WERI-Rb-1 (cell line): ENCODE measurements around the gene NAE1.
"Not testable (repeated sequence)": the region's sequence is repeated elsewhere in the genome, so short reads cannot be mapped to it uniquely, and the experiment has no call there.

ENCODE experiments used
- DNase-seq: peaks from one replicate; pipeline ENCODE4 v3.0.0-alpha.2; 2020
- H3K27ac ChIP-seq: fragments of 250-450 bp; sonication (Bioruptor Pico); 2 replicates; pipeline ENCODE4 v1.5.1; 2020; ENCODE audit warnings: mild to moderate bottlenecking, moderate library complexity
- H3K27me3 ChIP-seq: fragments of 250-450 bp; sonication (Bioruptor Pico); 2 replicates; pipeline ENCODE4 v1.5.1; 2021; ENCODE audit warnings: mild to moderate bottlenecking, low read depth, moderate library complexity; ENCODE audit not compliant: insufficient read depth, severe bottlenecking
- H3K36me3 ChIP-seq: fragments of 250-450 bp; sonication (Bioruptor Pico); 2 replicates; pipeline ENCODE4 v1.5.1; 2020; ENCODE audit warnings: mild to moderate bottlenecking, moderate library complexity
- H3K4me3 ChIP-seq: 2 replicates; pipeline ENCODE4 v1.5.1; 2011; ENCODE audit warnings: low read depth, mild to moderate bottlenecking, control low read depth, low read length
- H3K9me3 ChIP-seq: fragments of 250-450 bp; sonication (Bioruptor Pico); 2 replicates; pipeline ENCODE4 v1.5.1; 2021; ENCODE audit warnings: mild to moderate bottlenecking, moderate library complexity; ENCODE audit not compliant: severe bottlenecking
- TF ChIP-seq, protein P1 (sequence below): IDR thresholded peaks from 2 replicates; pipeline ENCODE4 v1.5.1; 2011; ENCODE audit warnings: low read depth, mild to moderate bottlenecking, control low read depth, inconsistent platforms, low read length

NAE1 gene

DNA sequence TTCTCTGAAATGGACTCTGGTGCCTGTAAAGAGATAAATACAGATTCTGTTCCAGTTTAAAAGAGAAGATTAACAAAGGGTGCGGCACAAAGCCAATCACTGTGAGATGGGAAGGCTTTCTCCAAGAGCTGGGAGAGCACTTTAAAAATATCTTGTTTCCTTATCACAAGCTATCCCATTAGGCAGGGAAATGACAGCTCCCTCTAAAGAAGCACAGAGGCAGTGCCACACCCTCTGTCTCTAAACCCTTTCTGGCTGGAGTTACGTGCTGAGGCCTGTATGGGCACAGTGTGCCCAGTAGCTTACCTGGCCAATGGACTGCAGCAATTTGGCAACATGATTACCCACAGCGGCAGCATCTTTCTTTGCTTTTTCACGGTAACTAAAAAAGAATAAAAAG is 20.4 kb downstream of the NAE1 start:
- no peaks in the 10 kb centered on the region for H3K27me3 ChIP-seq
- H3K9me3 ChIP-seq, result no peaks in the 10 kb centered on the region
- TF ChIP-seq, protein P1, sequence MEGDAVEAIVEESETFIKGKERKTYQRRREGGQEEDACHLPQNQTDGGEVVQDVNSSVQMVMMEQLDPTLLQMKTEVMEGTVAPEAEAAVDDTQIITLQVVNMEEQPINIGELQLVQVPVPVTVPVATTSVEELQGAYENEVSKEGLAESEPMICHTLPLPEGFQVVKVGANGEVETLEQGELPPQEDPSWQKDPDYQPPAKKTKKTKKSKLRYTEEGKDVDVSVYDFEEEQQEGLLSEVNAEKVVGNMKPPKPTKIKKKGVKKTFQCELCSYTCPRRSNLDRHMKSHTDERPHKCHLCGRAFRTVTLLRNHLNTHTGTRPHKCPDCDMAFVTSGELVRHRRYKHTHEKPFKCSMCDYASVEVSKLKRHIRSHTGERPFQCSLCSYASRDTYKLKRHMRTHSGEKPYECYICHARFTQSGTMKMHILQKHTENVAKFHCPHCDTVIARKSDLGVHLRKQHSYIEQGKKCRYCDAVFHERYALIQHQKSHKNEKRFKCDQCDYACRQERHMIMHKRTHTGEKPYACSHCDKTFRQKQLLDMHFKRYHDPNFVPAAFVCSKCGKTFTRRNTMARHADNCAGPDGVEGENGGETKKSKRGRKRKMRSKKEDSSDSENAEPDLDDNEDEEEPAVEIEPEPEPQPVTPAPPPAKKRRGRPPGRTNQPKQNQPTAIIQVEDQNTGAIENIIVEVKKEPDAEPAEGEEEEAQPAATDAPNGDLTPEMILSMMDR, result no peak
- H3K36me3 ChIP-seq, result peaks cover 77% of the 10 kb centered on the region
- H3K4me3 ChIP-seq, result no peak overlapping the region
- H3K27ac ChIP-seq, result no peak overlapping the region
- no peak for DNase-seq

DNA sequence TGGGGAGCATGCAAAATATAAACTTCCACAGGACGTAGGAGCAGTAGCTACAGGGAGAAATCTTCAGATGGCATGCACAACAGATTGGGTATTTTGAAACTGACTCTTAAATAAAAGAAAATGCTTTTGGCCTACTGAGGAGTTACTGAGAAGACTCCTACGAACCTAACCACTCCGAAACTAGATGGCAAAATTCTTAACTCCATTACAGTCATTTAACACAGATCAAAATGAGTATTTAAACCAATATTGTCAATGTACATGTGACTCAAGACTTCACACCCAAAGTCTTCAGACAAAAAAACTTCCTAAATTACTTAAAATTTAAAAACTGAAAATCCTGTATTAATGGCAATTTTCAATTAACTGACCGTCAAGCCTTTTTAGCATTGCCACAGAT is 21.0 kb downstream of the NAE1 start:
- Histone ChIP-seq H3K4me3 (no peak overlapping the region), H3K27me3 (no peaks in the 10 kb centered on the region), H3K36me3 (peaks cover 80% of the 10 kb centered on the region), H3K9me3 (no peaks in the 10 kb centered on the region), H3K27ac (no peak overlapping the region)
- DNase-seq, result no peak
- TF ChIP-seq, protein P1, result no peak

- no peaks in the 10 kb centered on the region for H3K27me3 ChIP-seq
- H3K36me3 ChIP-seq, result peaks cover 49% of the 10 kb centered on the region
- no peak for DNase-seq
- no peaks in the 10 kb centered on the region for H3K9me3 ChIP-seq
- TF ChIP-seq, protein P1, result no peak
- H3K27ac ChIP-seq, result no peak overlapping the region
- no peak overlapping the region for H3K4me3 ChIP-seq
Measured at GRCh38 chr16:66802159-66802558, 28.6 kb downstream of the NAE1 start.

GRCh38 chr16:66801320-66802105 is 29.3 kb downstream of the NAE1 start, which contains the start of gene TERB1:
Gene TERB1 (minus strand): TSS chr16:66801584. CDS start chr16:66796798, 4,786 bp downstream.
- Histone ChIP-seq H3K27me3 (no peaks in the 10 kb centered on the region), H3K27ac (no peak within 1 kb of the TSS), H3K4me3 (no peak within 1 kb of the TSS), H3K36me3 (peaks cover 42% of the 10 kb centered on the region), H3K9me3 (no peaks in the 10 kb centered on the region)
- no peak for DNase-seq
- TF ChIP-seq, protein P1, result no peak

DNA sequence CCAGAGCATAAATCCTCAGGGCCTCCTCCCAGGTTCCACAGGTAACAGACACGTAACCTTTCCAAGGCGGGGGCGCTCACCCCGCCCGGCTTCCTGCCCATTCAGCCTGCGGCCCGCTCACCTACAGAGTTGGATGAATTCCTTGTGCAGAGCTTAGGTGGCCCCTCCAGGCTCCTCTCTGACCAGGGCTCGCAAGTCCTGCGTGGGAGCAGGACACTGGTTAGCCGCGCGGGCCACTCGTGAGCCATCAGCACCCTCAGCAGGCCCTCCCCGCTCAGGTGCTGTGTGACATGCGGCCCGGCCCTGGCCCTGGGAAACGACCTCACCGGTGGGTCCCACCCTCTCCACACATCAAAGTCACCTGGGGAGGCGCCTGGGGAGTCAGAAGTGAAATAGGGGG is 29.9 kb downstream of the NAE1 start:
- Histone ChIP-seq H3K36me3 (peaks cover 36% of the 10 kb centered on the region), H3K9me3 (no peaks in the 10 kb centered on the region), H3K4me3 (no peak overlapping the region), H3K27me3 (no peaks in the 10 kb centered on the region), H3K27ac (no peak overlapping the region)
- no peak for DNase-seq
- TF ChIP-seq, protein P1, result no peak

DNA sequence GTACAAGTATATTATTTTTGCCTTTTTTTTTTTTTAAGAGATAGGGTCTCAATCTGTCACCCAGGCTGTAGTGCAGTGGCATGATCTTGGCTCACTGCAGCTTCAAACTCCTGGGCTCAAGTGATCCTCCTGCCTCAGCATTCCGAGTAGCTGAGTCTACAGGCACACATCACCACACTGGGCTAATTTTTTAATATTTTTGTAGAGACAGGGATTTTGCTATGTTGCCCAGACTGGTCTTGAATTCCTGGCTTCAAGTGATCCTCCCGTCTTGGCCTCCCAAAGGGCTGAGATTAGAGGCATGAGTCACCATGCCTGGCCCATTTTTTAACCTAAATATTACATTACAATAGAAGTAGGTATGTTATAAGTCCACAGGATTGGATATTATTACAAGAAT is 32.6 kb downstream of the NAE1 start:
- no peak for DNase-seq
- Histone ChIP-seq H3K27me3 (no peaks in the 10 kb centered on the region), H3K36me3 (peaks cover 12% of the 10 kb centered on the region), H3K9me3 (no peaks in the 10 kb centered on the region), H3K4me3 (no peak overlapping the region), H3K27ac (no peak overlapping the region)
- TF ChIP-seq, protein P1, result no peak

DNA sequence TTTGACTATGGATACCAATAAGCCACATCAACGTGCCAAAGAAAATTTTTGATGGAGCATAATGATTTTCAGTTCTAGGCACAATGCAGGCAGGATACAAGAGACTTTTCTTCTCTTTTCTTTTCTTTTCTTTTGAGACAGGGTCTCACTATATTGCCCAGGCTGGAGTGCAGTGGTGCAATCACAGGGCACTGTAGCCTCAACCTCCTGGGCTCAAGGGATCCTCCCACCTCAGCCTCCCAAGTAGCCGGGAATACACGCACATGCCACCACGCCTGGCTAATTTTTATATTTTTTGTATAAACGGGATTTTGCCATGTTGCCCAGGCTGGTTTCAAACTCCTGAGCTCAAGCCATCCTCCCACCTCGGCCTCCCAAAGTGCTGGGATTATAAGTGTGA is 36.8 kb downstream of the NAE1 start:
- DNase-seq, H3K27ac ChIP-seq, H3K27me3 ChIP-seq, H3K36me3 ChIP-seq, H3K9me3 ChIP-seq, H3K4me3 ChIP-seq: not testable (repeated sequence)
